HG03575 (cell line): ENCODE data around the gene PDE4D.
"Not testable (repeated sequence)": the region's sequence is repeated elsewhere in the genome, so short reads cannot be mapped to it uniquely, and the experiment has no call there.

Source experiments
- ATAC-seq: cut with Tn5 transposase; IDR thresholded peaks from one replicate; pipeline ENCODE4 v1.9.1; 2021; ENCODE audit not compliant: unreplicated experiment, insufficient number of reproducible peaks, low FRiP score; ENCODE audit errors: extremely low read depth

PDE4D gene

GRCh38 chr5:59607138-59607765 is 286.3 kb downstream of the PDE4D start:
- no peak for ATAC-seq

GRCh38 chr5:59605915-59606314 is 287.6 kb downstream of the PDE4D start:
- ATAC-seq = no peak

GRCh38 chr5:59604111-59604510 is 289.4 kb downstream of the PDE4D start:
- ATAC-seq = no peak

- ATAC-seq = no peak
Observed at GRCh38 chr5:59600998-59601397, 292.5 kb downstream of the PDE4D start.

GRCh38 chr5:59600153-59600552 is 293.4 kb downstream of the PDE4D start:
- ATAC-seq = no peak

GRCh38 chr5:59599729-59600128 is 293.8 kb downstream of the PDE4D start:
- no peak for ATAC-seq

- no peak for ATAC-seq
Observed at GRCh38 chr5:59598547-59598874, 295.0 kb downstream of the PDE4D start.

GRCh38 chr5:59597690-59598546 is 295.6 kb downstream of the PDE4D start:
- no peak for ATAC-seq

GRCh38 chr5:59596586-59597350 is 296.8 kb downstream of the PDE4D start:
- ATAC-seq = no peak

GRCh38 chr5:59594118-59594517 is 299.4 kb downstream of the PDE4D start:
- ATAC-seq = not testable (repeated sequence)

- no peak for ATAC-seq
Observed at GRCh38 chr5:59593439-59594007, 300.0 kb downstream of the PDE4D start.

GRCh38 chr5:59592101-59592500 is 301.4 kb downstream of the PDE4D start:
- no peak for ATAC-seq

GRCh38 chr5:59591162-59591561 is 302.4 kb downstream of the PDE4D start:
- peak; percentile 83 for ATAC-seq

- no peak for ATAC-seq
Observed at GRCh38 chr5:59588922-59589321, 304.6 kb downstream of the PDE4D start.

GRCh38 chr5:59587489-59588337 is 305.8 kb downstream of the PDE4D start:
- no peak for ATAC-seq

- ATAC-seq = no peak
Observed at GRCh38 chr5:59586841-59587240, 306.7 kb downstream of the PDE4D start.

GRCh38 chr5:59584858-59585846 is 308.4 kb downstream of the PDE4D start:
- no peak for ATAC-seq
